H1 (cell line): ENCODE results near the gene ARSB. TPM values are rescaled to one million over a fixed set of nuclear protein-coding genes. Genes with fewer than 3 reads are reported as not detected.
A peak's percentile ranks its signal among the peaks of the same experiment; 100 is the strongest.

Source experiments
- CTCF ChIA-PET: fragments of 300-600 bp; sonication (Branson Sonifier 250); formaldehyde crosslinking; loops from one replicate; lab custom pipeline; 2021; ENCODE audit not compliant: partially characterized antibody; lab: Charles Lee
- POLR2A ChIA-PET: fragments of 300-600 bp; sonication (Branson Sonifier 250); formaldehyde crosslinking; loops from one replicate; lab custom pipeline; 2021; ENCODE audit warnings: inconsistent platforms; ENCODE audit not compliant: partially characterized antibody; lab: Charles Lee
- DNase-seq, 2 experiments: peaks; one replicate each; pipeline versions ENCODE4 v3.0.0 to v3.0.0-alpha.2; 2010 to 2022; ENCODE audit warnings: low spot score in 2 of 2, low read depth in 1 of 2, mixed read lengths in 1 of 2
- FAIRE-seq: peaks from 2 replicates; lab custom pipeline; 2011; peaks lifted over from hg19 to GRCh38; lab: Jason Lieb, UNC
- H2AFZ ChIP-seq: 2 replicates; pipeline ENCODE4 v1.8.1; 2012; ENCODE audit warnings: low read length, inconsistent platforms
- H2AK5ac ChIP-seq: 2 replicates; pipeline ENCODE4 v1.6.1; 2013; ENCODE audit warnings: low read depth, low read length
- H2BK120ac ChIP-seq: replicated peaks from 2 replicates; pipeline ENCODE3; 2013; ENCODE audit warnings: low read depth, low read length, inconsistent platforms
- H2BK12ac ChIP-seq: 2 replicates; pipeline ENCODE4 v1.6.1; 2013; ENCODE audit warnings: low read depth, low read length
- H2BK15ac ChIP-seq: 2 replicates; pipeline ENCODE4 v1.6.1; 2013; ENCODE audit warnings: low read length
- H2BK20ac ChIP-seq: 2 replicates; pipeline ENCODE4 v1.6.1; 2013; ENCODE audit warnings: low read length
- H2BK5ac ChIP-seq: 2 replicates; pipeline ENCODE4 v1.6.1; 2013; ENCODE audit warnings: low read depth, low read length
- H3K14ac ChIP-seq: 2 replicates; pipeline ENCODE4 v1.6.1; 2013; ENCODE audit warnings: inconsistent platforms; ENCODE audit not compliant: insufficient read length
- H3K18ac ChIP-seq: 2 replicates; pipeline ENCODE4 v1.6.1; 2013; ENCODE audit warnings: low read length; ENCODE audit errors: extremely low read depth
- H3K23ac ChIP-seq: 2 replicates; pipeline ENCODE4 v1.6.1; 2013; ENCODE audit warnings: inconsistent platforms; ENCODE audit not compliant: insufficient read length
- H3K23me2 ChIP-seq: 2 replicates; pipeline ENCODE4 v1.6.1; 2013; ENCODE audit warnings: low read depth, low read length
- H3K27ac ChIP-seq: 2 replicates; pipeline ENCODE4 v1.6.1; 2011; ENCODE audit warnings: low read depth, low read length, inconsistent platforms
- H3K27me3 ChIP-seq, 4 experiments: replicated peaks in 1 of 4; 1 replicate in 1 of 4; 2 replicates in 3 of 4; pipeline versions ENCODE4 v1.6.1 to v1.8.1; 2011 to 2013; ENCODE audit warnings: low read length in 3 of 4, mild to moderate bottlenecking in 3 of 4, inconsistent platforms in 2 of 4, mixed read lengths in 2 of 4, moderate library complexity in 1 of 4; ENCODE audit not compliant: control insufficient read depth in 3 of 4, insufficient read depth in 3 of 4; ENCODE audit errors: extremely low read depth in 1 of 4
- H3K36me3 ChIP-seq, 4 experiments: 2 replicates each; pipeline versions ENCODE4 v1.6.1 to v1.8.1; 2011 to 2013; ENCODE audit warnings: mild to moderate bottlenecking in 4 of 4, low read length in 3 of 4, moderate library complexity in 2 of 4, control low read depth in 1 of 4, inconsistent platforms in 1 of 4; ENCODE audit not compliant: insufficient read depth in 4 of 4, control insufficient read depth in 2 of 4
- H3K4ac ChIP-seq: replicated peaks from 2 replicates; pipeline ENCODE3; 2013; ENCODE audit warnings: low read length, low read depth, mixed read lengths, inconsistent platforms; ENCODE audit not compliant: insufficient read length
- H3K4me1 ChIP-seq, 4 experiments: replicated peaks in 1 of 4; 1 replicate in 1 of 4; 2 replicates in 3 of 4; pipeline versions ENCODE4 v1.6.1 to v1.8.1; 2011 to 2013; ENCODE audit warnings: low read length in 3 of 4, inconsistent platforms in 2 of 4, mixed read lengths in 1 of 4; ENCODE audit not compliant: insufficient read depth in 4 of 4, control insufficient read depth in 3 of 4
- H3K4me2 ChIP-seq, 2 experiments: 2 replicates each; pipeline versions ENCODE4 v1.6.1 to v1.8.1; 2011 to 2013; ENCODE audit warnings: low read depth in 2 of 2, low read length in 2 of 2, control low read depth in 1 of 2, inconsistent platforms in 1 of 2, mild to moderate bottlenecking in 1 of 2; ENCODE audit not compliant: insufficient read depth in 1 of 2
- H3K4me3 ChIP-seq, 4 experiments: fragments of 200-600, 300-600 bp in 1 of 4; sonication (generic), shearing (Covaris generic), sonication (Bioruptor Twin) in 1 of 4; 2 replicates each; pipeline versions ENCODE4 v1.5.1 to v1.8.1; 2011 to 2016; ENCODE audit warnings: low read length in 4 of 4, low read depth in 3 of 4, control low read depth in 2 of 4, inconsistent platforms in 2 of 4, mild to moderate bottlenecking in 2 of 4, mixed read lengths in 1 of 4, moderate library complexity in 1 of 4; ENCODE audit not compliant: insufficient read depth in 2 of 4; ENCODE audit errors: extremely low read depth in 1 of 4
- H3K56ac ChIP-seq: replicated peaks from 2 replicates; pipeline ENCODE3; 2013; ENCODE audit warnings: low read depth, mild to moderate bottlenecking, mixed read lengths, low read length, inconsistent platforms; ENCODE audit not compliant: insufficient read length
- H3K79me1 ChIP-seq: 2 replicates; pipeline ENCODE4 v1.6.1; 2013; ENCODE audit warnings: low read depth, low read length, control low read depth
- H3K79me2 ChIP-seq, 2 experiments: 2 replicates each; pipeline versions ENCODE4 v1.6.1 to v1.8.1; 2012 to 2013; ENCODE audit warnings: low read length in 2 of 2, mild to moderate bottlenecking in 2 of 2, inconsistent platforms in 1 of 2; ENCODE audit not compliant: insufficient read depth in 2 of 2, control insufficient read depth in 1 of 2
- H3K9ac ChIP-seq, 4 experiments: replicated peaks in 1 of 4; 1 replicate in 1 of 4; 2 replicates in 3 of 4; pipeline versions ENCODE4 v1.6.1 to v1.8.1; 2011 to 2013; ENCODE audit warnings: low read depth in 3 of 4, low read length in 3 of 4, control low read depth in 2 of 4, mild to moderate bottlenecking in 2 of 4, moderate library complexity in 2 of 4, inconsistent platforms in 1 of 4; ENCODE audit errors: extremely low read depth in 1 of 4
- H3K9me3 ChIP-seq, 2 experiments: 2 replicates each; pipeline versions ENCODE4 v1.6.1 to v1.8.1; 2012 to 2013; ENCODE audit warnings: mild to moderate bottlenecking in 2 of 2, moderate library complexity in 2 of 2, control low read depth in 1 of 2, inconsistent platforms in 1 of 2, low read depth in 1 of 2, low read length in 1 of 2, mixed read lengths in 1 of 2; ENCODE audit not compliant: insufficient read depth in 2 of 2
- H4K20me1 ChIP-seq, 2 experiments: replicated peaks in 1 of 2; 2 replicates each; pipeline versions ENCODE3 to v1.8.1; 2011 to 2013; ENCODE audit warnings: inconsistent platforms in 2 of 2, low read length in 2 of 2, mild to moderate bottlenecking in 1 of 2; ENCODE audit not compliant: insufficient read depth in 2 of 2, control insufficient read depth in 1 of 2
- H4K5ac ChIP-seq: 2 replicates; pipeline ENCODE4 v1.6.1; 2013; ENCODE audit warnings: low read length, low read depth, mixed read lengths, inconsistent platforms; ENCODE audit not compliant: insufficient read length
- H4K8ac ChIP-seq: 2 replicates; pipeline ENCODE4 v1.8.0; 2013; ENCODE audit warnings: mild to moderate bottlenecking, moderate library complexity, low read length, inconsistent platforms; ENCODE audit not compliant: insufficient read depth; ENCODE audit errors: extremely low read depth
- H4K91ac ChIP-seq: replicated peaks from 2 replicates; pipeline ENCODE3; 2013; ENCODE audit warnings: low read length, mixed read lengths, inconsistent platforms; ENCODE audit not compliant: insufficient read length
- HDAC6 ChIP-seq: IDR thresholded peaks from one replicate; pipeline ENCODE4 v1.7.1; 2012; ENCODE audit warnings: low read depth, mild to moderate bottlenecking, inconsistent platforms, low read length, moderate library complexity
- POU5F1 ChIP-seq: IDR thresholded peaks from 2 replicates; pipeline ENCODE4 v1.6.1; 2011; ENCODE audit warnings: low read depth, mild to moderate bottlenecking, low read length, moderate library complexity
- RFX5 ChIP-seq: IDR thresholded peaks from 2 replicates; pipeline ENCODE4 v1.6.1; 2011; ENCODE audit warnings: low read depth, low read length, improper control_type of control experiment, borderline replicate concordance
- RXRA ChIP-seq: IDR thresholded peaks from 2 replicates; pipeline ENCODE4 v1.6.1; 2011; ENCODE audit warnings: low read depth, mild to moderate bottlenecking, low read length, moderate library complexity; ENCODE audit not compliant: insufficient read depth
- SAP30 ChIP-seq: fragments of 300-600 bp; sonication (generic); IDR thresholded peaks from 2 replicates; pipeline ENCODE4 v1.7.1; 2012; ENCODE audit warnings: low read length, moderate library complexity, mild to moderate bottlenecking, inconsistent platforms; ENCODE audit not compliant: insufficient read depth, insufficient replicate concordance
- SIRT6 ChIP-seq: IDR thresholded peaks from one replicate; pipeline ENCODE4 v1.7.1; 2012; ENCODE audit warnings: low read length, inconsistent platforms
- TCF12 ChIP-seq: IDR thresholded peaks from 2 replicates; pipeline ENCODE4 v1.6.1; 2011; ENCODE audit warnings: low read depth, mild to moderate bottlenecking, low read length
- YY1 ChIP-seq: IDR thresholded peaks from 2 replicates; pipeline ENCODE4 v1.6.1; 2011; ENCODE audit warnings: low read depth, mild to moderate bottlenecking, low read length
- ZNF274 ChIP-seq: IDR thresholded peaks from 2 replicates; pipeline ENCODE4 v1.7.0; 2012; ENCODE audit warnings: low read length, borderline replicate concordance; ENCODE audit errors: extremely low read depth
- WGBS, 2 experiments: shearing (Covaris generic) in 1 of 2; methylation state at CpG; one replicate each; pipeline versions ENCODE4 v1.1.6 to v1.1.7; 2013 to 2015; ENCODE audit warnings: low lambda C conversion rate in 2 of 2, mixed read lengths in 2 of 2, inconsistent platforms in 1 of 2, low coverage in 1 of 2, missing lambda C conversion rate in 1 of 2; ENCODE audit not compliant: insufficient replicate concordance in 2 of 2, insufficient coverage in 1 of 2, insufficient read length in 1 of 2; ENCODE audit errors: extremely low coverage in 1 of 2, missing lambda C conversion rate in 1 of 2; 5-methylcytosine and 5-hydroxymethylcytosine counted together
- polyA plus RNA-seq, 7 experiments: library from polyadenylated mRNA; depleted of rRNA in 3 of 7; stranded (reverse) in 5 of 7; unstranded in 2 of 7; fragments of >200 nt in 5 of 7; fragments of 200-250 nt in 2 of 7; gene quantifications; 1 replicate in 5 of 7; 2 replicates in 1 of 7; 4 replicates in 1 of 7; pipeline versions ENCODE4 v1.2.1 to v1.2.3, GENCODE V29; 2011 to 2013; ENCODE audit warnings: missing spikeins in 2 of 7, mixed read lengths in 2 of 7
- total RNA-seq: library from RNA; stranded (reverse); fragmentation: NEBNext Ultra II Directional; extraction: Animal tissue kit (Norgen Biotek cat#: 25700); gene quantifications from 2 replicates; pipeline ENCODE4 v1.2.1, GENCODE V29; 2021
- TF ChIP-seq, protein P1 (sequence below): IDR thresholded peaks from 2 replicates; pipeline ENCODE4 v1.6.1; 2011; ENCODE audit warnings: low read length, improper control_type of control experiment
- TF ChIP-seq, protein P2 (sequence below): IDR thresholded peaks from 2 replicates; pipeline ENCODE4 v1.6.1; 2012; ENCODE audit warnings: low read length, inconsistent platforms

ARSB gene
- total and polyA plus RNA-seq, 2 of the 8 experiments (the other 6 are each of a cell fraction or from before 2014, with no cell fraction given): 6.4 to 13.9 TPM

DNA sequence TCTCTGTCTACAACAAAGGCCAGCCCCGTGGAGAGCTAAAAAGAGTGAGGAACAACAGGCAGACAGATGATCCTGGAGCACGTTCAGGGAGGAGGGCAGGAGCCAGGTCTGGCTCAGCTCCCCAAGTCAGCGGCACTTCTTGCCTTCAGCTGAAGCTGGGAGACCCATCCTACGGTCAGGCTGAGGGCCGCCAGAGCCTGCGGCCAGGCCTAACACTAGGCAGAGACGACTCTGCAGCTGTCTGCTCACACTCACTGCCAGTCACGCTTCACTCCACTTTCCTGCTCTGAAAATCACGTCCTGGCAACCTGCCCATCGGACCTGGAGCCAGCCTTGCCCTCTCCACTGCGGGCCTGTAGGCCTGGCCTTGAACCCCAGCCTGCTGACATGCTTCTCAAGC, 175.7 kb downstream of the ARSB start:
- CTCF ChIA-PET: interaction anchor here (0.7 to 2.4 kb wide), 4 partner anchors 10 to 182 kb away, joined by 3 to 7 read pairs (median 4); no protein-coding TSS in a partner anchor
- Histone ChIP-seq H3K79me1 (no peaks in the 10 kb centered on the region), H4K8ac (peak overlapping the region; percentile 43; the same call in 1 of the 2 replicates), H2BK15ac (peak overlapping the region; percentile 18; the same call in 1 of the 2 replicates), H3K4ac (no peak overlapping the region), H2AFZ (no peak overlapping the region)
- TF ChIP-seq TCF12: no peak
- TF ChIP-seq, protein P1, sequence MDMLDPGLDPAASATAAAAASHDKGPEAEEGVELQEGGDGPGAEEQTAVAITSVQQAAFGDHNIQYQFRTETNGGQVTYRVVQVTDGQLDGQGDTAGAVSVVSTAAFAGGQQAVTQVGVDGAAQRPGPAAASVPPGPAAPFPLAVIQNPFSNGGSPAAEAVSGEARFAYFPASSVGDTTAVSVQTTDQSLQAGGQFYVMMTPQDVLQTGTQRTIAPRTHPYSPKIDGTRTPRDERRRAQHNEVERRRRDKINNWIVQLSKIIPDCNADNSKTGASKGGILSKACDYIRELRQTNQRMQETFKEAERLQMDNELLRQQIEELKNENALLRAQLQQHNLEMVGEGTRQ: no peak
- no peak for TF ChIP-seq RFX5
- no peak for TF ChIP-seq YY1
- no peak for TF ChIP-seq SAP30
- no peak for TF ChIP-seq RXRA
- no peak for TF ChIP-seq ZNF274
- no peak for TF ChIP-seq HDAC6
- TF ChIP-seq, protein P2, sequence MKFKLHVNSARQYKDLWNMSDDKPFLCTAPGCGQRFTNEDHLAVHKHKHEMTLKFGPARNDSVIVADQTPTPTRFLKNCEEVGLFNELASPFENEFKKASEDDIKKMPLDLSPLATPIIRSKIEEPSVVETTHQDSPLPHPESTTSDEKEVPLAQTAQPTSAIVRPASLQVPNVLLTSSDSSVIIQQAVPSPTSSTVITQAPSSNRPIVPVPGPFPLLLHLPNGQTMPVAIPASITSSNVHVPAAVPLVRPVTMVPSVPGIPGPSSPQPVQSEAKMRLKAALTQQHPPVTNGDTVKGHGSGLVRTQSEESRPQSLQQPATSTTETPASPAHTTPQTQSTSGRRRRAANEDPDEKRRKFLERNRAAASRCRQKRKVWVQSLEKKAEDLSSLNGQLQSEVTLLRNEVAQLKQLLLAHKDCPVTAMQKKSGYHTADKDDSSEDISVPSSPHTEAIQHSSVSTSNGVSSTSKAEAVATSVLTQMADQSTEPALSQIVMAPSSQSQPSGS: no peak
- TF ChIP-seq SIRT6: no peak
- TF ChIP-seq POU5F1: no peak
- TF ChIP-seq, all 59 proteins: peak for 0
- H2AK5ac ChIP-seq: no peak overlapping the region
- H4K20me1 ChIP-seq: no peaks in the 10 kb centered on the region
- no peak overlapping the region for H3K18ac ChIP-seq
- 87% methylated on average over 11 of the region's 11 CpGs; no CpG with 5 or more reads in 1 of the 2 experiments for WGBS, 2 experiments
- H3K9ac ChIP-seq: no peak overlapping the region
- POLR2A ChIA-PET: interaction anchor here (0.6 to 1.2 kb wide), 2 partner anchors 18 to 161 kb away, joined by 3 read pairs; partner anchors contain the start of gene LHFPL2
- H3K9me3 ChIP-seq: no peaks in the 10 kb centered on the region
- H4K5ac ChIP-seq: no peak overlapping the region
- H2BK20ac ChIP-seq: no peak overlapping the region
- no peaks in the 10 kb centered on the region for H3K27me3 ChIP-seq
- H3K56ac ChIP-seq: no peak overlapping the region
- H3K79me2 ChIP-seq: no peaks in the 10 kb centered on the region; a peak in 1 of 4 replicates
- FAIRE-seq (no peak), DNase-seq (no peak)
- H3K23ac ChIP-seq: no peak overlapping the region
- no peak overlapping the region for H2BK120ac ChIP-seq
- peaks cover 0 to 4% (median 0%) of the 10 kb centered on the region in 4 experiments; a peak in 2 of 7 replicates for H3K4me1 ChIP-seq
- H3K14ac ChIP-seq: no peak overlapping the region
- no peak overlapping the region for H3K4me3 ChIP-seq
- no peak overlapping the region for H3K27ac ChIP-seq
- no peaks in the 10 kb centered on the region for H3K36me3 ChIP-seq
- no peaks in the 10 kb centered on the region for H3K23me2 ChIP-seq
- H3K4me2 ChIP-seq: no peak overlapping the region
- H2BK12ac ChIP-seq: no peak overlapping the region; the same call in 1 of the 2 replicates
- no peak overlapping the region for H4K91ac ChIP-seq
- no peak overlapping the region for H2BK5ac ChIP-seq
